ENCODE measurements around the gene TRIM38.

TRIM38 gene

DNA sequence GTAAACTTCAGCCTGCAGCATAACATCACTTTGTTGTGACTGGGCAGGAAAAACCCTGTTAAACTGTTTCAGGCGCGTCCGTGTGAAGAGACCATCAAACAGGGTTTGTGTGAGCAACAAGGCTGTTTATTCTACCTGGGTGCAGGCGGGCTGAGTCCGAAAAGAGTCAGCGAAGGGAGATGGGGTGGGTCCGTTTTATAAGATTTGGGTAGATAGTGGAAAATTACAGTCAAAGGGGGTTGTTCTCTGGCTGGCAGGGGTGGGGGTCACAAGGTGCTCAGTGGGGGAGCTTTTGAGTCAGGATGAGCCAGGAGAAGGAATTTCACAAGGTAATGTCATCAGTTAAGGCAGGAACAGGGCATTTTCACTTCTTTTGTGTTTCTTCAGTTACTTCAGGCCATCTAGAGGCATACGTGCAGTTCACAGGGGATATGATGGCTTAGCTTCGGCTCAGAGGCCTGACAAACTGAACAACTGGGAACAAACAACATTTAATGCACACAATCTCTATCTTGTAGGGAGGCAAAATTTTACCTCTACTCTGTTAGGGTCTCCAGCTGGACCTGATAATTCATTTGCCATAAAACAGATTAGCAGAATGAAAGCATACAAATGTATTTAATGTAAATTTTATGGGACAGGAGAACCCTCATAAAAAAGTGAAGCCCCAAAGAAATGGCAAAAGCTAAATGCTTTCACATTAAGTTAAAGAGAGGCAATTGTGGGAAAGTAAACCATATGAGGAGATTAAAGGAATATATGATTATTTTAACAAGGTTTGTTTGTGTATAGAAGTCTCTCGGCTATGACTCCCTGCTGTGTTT is 66.4 kb downstream of the TRIM38 start:
- no peak for DNase-seq

GRCh38 chr6:26029570-26029856 is 66.9 kb downstream of the TRIM38 start:
- no peak for DNase-seq

DNA sequence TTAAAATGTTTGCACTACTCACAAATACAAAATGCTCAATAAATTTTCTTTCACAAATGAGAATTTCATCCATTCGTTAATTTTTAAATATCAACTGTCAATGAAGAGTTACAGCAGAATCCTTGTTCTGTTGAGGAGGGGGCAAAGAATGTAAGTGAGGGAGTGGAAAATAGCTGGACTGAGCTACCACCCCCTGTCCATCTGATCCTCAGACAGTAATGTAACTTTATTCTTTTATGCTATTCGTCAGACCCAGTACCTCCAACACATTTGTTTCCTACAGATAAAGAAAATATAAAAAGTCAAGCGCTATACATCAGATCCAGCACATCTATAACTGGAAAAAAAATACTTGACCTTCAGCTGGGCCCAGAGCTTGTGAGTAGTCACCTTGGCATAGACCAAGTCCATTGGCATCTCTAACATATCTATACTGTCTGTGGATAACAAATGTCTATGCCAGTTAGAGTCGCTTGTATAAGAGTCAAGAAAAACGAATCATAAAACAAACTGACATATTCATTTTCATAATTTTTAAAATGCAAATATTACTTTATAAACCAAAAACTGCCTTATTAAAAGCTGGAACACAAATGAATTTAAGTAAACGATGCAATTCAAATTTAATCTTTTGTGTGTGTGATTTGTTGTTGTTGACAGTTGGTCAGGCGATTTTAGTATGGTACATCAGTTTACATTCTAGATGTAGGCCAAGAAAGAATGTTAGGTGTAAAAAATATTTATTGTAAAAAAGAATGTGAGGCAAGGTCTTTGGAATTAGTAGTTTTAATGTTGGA is 67.5 kb downstream of the TRIM38 start:
- DNase-seq, result no peak

GRCh38 chr6:26030716-26031115 is 68.1 kb downstream of the TRIM38 start:
- DNase-seq, result no peak

- DNase-seq, result no peak
These were observed 68.6 kb downstream of the TRIM38 start for GRCh38 chr6:26031151-26031594.

GRCh38 chr6:26031595-26032339 is 69.2 kb downstream of the TRIM38 start:
- DNase-seq, result peak; percentile 92

GRCh38 chr6:26032340-26033084 is 69.9 kb downstream of the TRIM38 start:
- DNase-seq, result peak; percentile 17

DNA sequence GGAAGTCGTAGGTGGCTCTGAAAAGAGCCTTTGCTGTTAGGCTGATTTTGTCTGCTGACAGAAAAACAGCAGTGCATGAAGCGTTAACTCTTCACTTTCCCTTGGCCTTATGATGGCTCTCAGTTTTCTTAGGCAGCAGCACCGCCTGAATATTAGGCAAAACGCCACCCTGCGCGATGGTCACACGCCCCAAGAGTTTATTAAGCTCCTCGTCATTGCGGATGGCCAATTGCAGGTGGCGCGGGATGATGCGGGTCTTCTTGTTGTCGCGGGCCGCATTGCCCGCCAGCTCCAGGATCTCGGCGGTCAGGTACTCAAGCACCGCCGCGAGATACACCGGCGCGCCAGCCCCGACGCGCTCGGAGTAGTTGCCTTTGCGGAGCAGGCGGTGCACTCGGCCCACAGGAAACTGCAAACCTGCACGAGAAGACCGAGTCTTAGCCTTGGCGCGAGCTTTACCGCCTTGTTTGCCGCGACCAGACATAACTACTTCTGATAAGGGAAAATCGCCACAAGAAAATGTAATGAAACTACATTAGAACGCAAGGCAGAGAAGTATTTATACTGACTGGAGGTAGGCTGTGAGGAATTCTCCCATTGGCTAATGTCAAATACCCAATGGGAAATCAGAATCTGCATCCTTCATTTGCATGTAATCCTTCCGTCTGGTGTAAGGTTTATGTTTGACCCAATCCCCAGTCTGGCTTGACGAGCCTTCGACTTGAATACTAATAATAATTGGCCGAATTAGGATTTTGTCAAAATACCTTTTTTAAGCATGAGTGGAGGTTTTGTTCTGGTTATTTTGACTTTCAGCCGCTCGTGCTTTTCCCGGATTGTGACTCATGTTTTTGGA is 70.7 kb downstream of the TRIM38 start:
- peak; percentile 92 for DNase-seq

GRCh38 chr6:26033941-26034354 is 71.3 kb downstream of the TRIM38 start:
- no peak for DNase-seq

DNA sequence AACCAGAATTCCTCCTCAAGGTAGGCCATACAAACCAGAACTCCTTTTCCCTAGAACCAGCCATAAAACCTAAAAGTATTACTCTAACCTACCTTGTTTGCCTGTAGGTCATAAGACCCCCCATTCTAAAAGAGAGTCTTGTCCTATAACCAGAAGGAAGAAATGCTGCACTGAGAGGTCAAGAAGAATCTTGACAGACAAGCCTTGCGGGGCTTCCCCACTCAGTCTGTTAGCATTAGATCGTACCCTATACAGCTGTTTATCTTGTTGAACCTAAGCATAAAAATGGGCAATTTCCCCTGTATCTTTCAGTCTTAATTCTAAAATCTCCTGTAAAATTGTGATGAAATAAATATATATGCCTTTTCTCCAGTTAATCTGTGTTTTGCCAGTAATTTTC is 72.3 kb downstream of the TRIM38 start:
- DNase-seq, result no peak
